MG63 (cell line): ENCODE measurements around the gene NCOA7. TPM values are rescaled to one million over a fixed set of nuclear protein-coding genes. Genes with fewer than 3 reads are reported as not detected.
"Not testable (repeated sequence)": the region's sequence is repeated elsewhere in the genome, so short reads cannot be mapped to it uniquely, and the experiment has no call there.

Source experiments
- DNase-seq: peaks from one replicate; pipeline ENCODE4 v3.0.0-alpha.2; 2020
- H3K27me3 ChIP-seq: fragments of 250-450 bp; sonication (Bioruptor Pico); 2 replicates; pipeline ENCODE4 v1.5.1; 2020; ENCODE audit warnings: mild to moderate bottlenecking, moderate library complexity
- H3K36me3 ChIP-seq: fragments of 250-450 bp; sonication (Bioruptor Pico); 2 replicates; pipeline ENCODE4 v1.5.1; 2020; ENCODE audit warnings: mild to moderate bottlenecking, moderate library complexity
- H3K4me3 ChIP-seq: fragments of 250-450 bp; sonication (Bioruptor Pico); 2 replicates; pipeline ENCODE4 v1.5.1; 2020; ENCODE audit warnings: mild to moderate bottlenecking, moderate library complexity
- H3K9me3 ChIP-seq: fragments of 250-450 bp; sonication (Bioruptor Pico); 2 replicates; pipeline ENCODE4 v1.5.1; 2020; ENCODE audit warnings: mild to moderate bottlenecking, moderate library complexity
- total RNA-seq: library from RNA; depleted of rRNA; stranded (reverse); fragments of >200 nt; shearing (Covaris generic); gene quantifications from 2 replicates; pipeline ENCODE4 v1.2.3, GENCODE V29; 2014; ENCODE audit warnings: low replicate concordance; rRNA removed

NCOA7 gene
- total RNA-seq, 1 experiment from 2014 or later: 6.7 TPM

- Histone ChIP-seq H3K27me3 (no peaks in the 10 kb centered on the region; the same call in 1 of the 2 replicates), H3K4me3 (no peak overlapping the region), H3K9me3 (no peaks in the 10 kb centered on the region), H3K36me3 (peaks cover 7% of the 10 kb centered on the region; the same call in 1 of the 2 replicates)
- no peak for DNase-seq
Measured at GRCh38 chr6:125962900-125963497, 172.2 kb downstream of the NCOA7 start.

GRCh38 chr6:125963817-125964216, 173.1 kb downstream of the NCOA7 start:
- DNase-seq: no peak
- Histone ChIP-seq H3K4me3 (no peak overlapping the region), H3K9me3 (no peaks in the 10 kb centered on the region), H3K27me3 (no peaks in the 10 kb centered on the region; the same call in 1 of the 2 replicates), H3K36me3 (peaks cover 8% of the 10 kb centered on the region)

- H3K9me3 ChIP-seq: no peaks in the 10 kb centered on the region
- H3K36me3 ChIP-seq: peaks cover 9% of the 10 kb centered on the region
- DNase-seq: no peak
- no peaks in the 10 kb centered on the region; the same call in 1 of the 2 replicates for H3K27me3 ChIP-seq
- H3K4me3 ChIP-seq: no peak overlapping the region
Measured at GRCh38 chr6:125966569-125966968, 175.8 kb downstream of the NCOA7 start.

GRCh38 chr6:125968493-125968892, 177.7 kb downstream of the NCOA7 start:
- Histone ChIP-seq H3K27me3 (no peaks in the 10 kb centered on the region; the same call in 1 of the 2 replicates), H3K9me3 (no peaks in the 10 kb centered on the region), H3K36me3 (peaks cover 9% of the 10 kb centered on the region), H3K4me3 (no peak overlapping the region)
- DNase-seq: no peak

GRCh38 chr6:125970760-125971159, 180.0 kb downstream of the NCOA7 start:
- DNase-seq: no peak
- Histone ChIP-seq H3K27me3 (no peaks in the 10 kb centered on the region), H3K9me3 (no peaks in the 10 kb centered on the region), H3K36me3 (peaks cover 9% of the 10 kb centered on the region), H3K4me3 (no peak overlapping the region)

GRCh38 chr6:125972478-125972877, 181.7 kb downstream of the NCOA7 start:
- H3K9me3 ChIP-seq, H3K27me3 ChIP-seq, DNase-seq, H3K4me3 ChIP-seq, H3K36me3 ChIP-seq: not testable (repeated sequence)

GRCh38 chr6:125974214-125974866, 183.6 kb downstream of the NCOA7 start:
- no peaks in the 10 kb centered on the region for H3K36me3 ChIP-seq
- no peak for DNase-seq
- no peak overlapping the region for H3K4me3 ChIP-seq
- no peaks in the 10 kb centered on the region for H3K27me3 ChIP-seq
- no peaks in the 10 kb centered on the region for H3K9me3 ChIP-seq

GRCh38 chr6:125979101-125979500, 188.3 kb downstream of the NCOA7 start:
- no peak for DNase-seq
- H3K4me3 ChIP-seq: no peak overlapping the region
- H3K27me3 ChIP-seq: no peaks in the 10 kb centered on the region
- H3K9me3 ChIP-seq: no peaks in the 10 kb centered on the region
- no peaks in the 10 kb centered on the region for H3K36me3 ChIP-seq

Other genes starting within 250 kb of the NCOA7 start
- gene HEY2, start 41.3 kb upstream of the NCOA7 start, total RNA-seq: not detected in 2 replicates
- gene HINT3, start 165.8 kb downstream of the NCOA7 start, total RNA-seq: 7.4 and 8.6 TPM in 2 replicates
- gene TRMT11, start 195.6 kb downstream of the NCOA7 start, total RNA-seq: 7.7 and 11.2 TPM in 2 replicates